Calu3 (cell line): ENCODE results near the gene CCDC170. TPM values are rescaled to one million over a fixed set of nuclear protein-coding genes. Genes with fewer than 3 reads are reported as not detected.

Experiments used
- BruUV-seq: library from RNA; stranded (reverse); fragments of 400-500 nt; replicated peaks from 2 replicates; lab custom pipeline; 2021; lab: Mats Ljungman, UMichigan
- CTCF ChIA-PET: fragments of 300-600 bp; sonication (Branson Sonifier 250); formaldehyde crosslinking; loops from one replicate; lab custom pipeline; 2022; ENCODE audit warnings: antibody characterized with exemption; lab: Charles Lee
- DNase-seq: peaks from one replicate; pipeline ENCODE4 v3.0.0; 2022
- H3K27ac Mint-ChIP-seq: one replicate; pipeline ENCODE4 v1.8.0; 2022; ENCODE audit warnings: mixed read lengths; ENCODE audit not compliant: unreplicated experiment
- H3K27me3 Mint-ChIP-seq: one replicate; pipeline ENCODE4 v1.8.0; 2022; ENCODE audit warnings: mixed read lengths; ENCODE audit not compliant: unreplicated experiment
- H3K36me3 Mint-ChIP-seq: one replicate; pipeline ENCODE4 v1.8.0; 2022; ENCODE audit warnings: mild to moderate bottlenecking, moderate library complexity, mixed read lengths; ENCODE audit not compliant: insufficient read depth, unreplicated experiment
- H3K4me1 Mint-ChIP-seq: one replicate; pipeline ENCODE4 v1.8.0; 2022; ENCODE audit warnings: mild to moderate bottlenecking, low read depth, mixed read lengths; ENCODE audit not compliant: unreplicated experiment
- H3K4me3 Mint-ChIP-seq: one replicate; pipeline ENCODE4 v1.8.0; 2022; ENCODE audit warnings: mild to moderate bottlenecking, low read depth, moderate library complexity, mixed read lengths; ENCODE audit not compliant: unreplicated experiment
- H3K9me3 Mint-ChIP-seq: one replicate; pipeline ENCODE4 v1.8.0; 2022; ENCODE audit warnings: low read depth, mixed read lengths; ENCODE audit not compliant: unreplicated experiment
- intact Hi-C: fragments of 100-400 bp; cut with micrococcal nuclease; formaldehyde crosslinking; loops from one replicate; pipeline ENCODE4 v1.10.0; 2022; ENCODE audit not compliant: unreplicated experiment
- total RNA-seq: library from RNA; stranded (reverse); gene quantifications from 2 replicates; pipeline ENCODE4 v1.2.3, GENCODE V29; 2022
- TF ChIP-seq, protein P1 (sequence below): fragments of 200-600 bp; IDR thresholded peaks from one replicate; pipeline ENCODE4 v1.8.0; 2022; ENCODE audit warnings: antibody characterized with exemption; ENCODE audit not compliant: unreplicated experiment

CCDC170 gene
- total RNA-seq, 1 experiment from 2014 or later = 0.26 TPM

DNA sequence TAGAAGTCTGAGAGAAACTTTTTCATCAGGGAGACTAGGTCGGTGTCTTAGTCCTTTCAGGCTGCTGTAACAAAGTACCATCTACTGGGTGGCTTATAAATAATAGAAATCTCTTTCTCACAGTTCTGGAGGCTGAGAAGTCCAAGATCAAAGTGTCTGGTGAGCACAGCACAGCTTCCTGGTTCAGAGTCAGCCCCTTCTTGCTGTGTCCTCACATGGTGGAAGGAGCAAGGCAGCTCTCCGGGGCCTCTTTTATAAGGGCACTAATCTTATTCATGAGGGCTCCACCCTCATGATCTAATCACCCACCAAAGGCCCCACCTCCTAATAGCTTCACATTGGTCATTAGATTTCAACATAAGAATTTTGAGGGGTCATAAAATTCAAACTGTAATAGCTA is 122.8 kb downstream of the CCDC170 start:
- intact Hi-C loops = no loop called here
- Mint-ChIP-seq H3K4me1 (no peaks in the 10 kb centered on the region), H3K27me3 (no peaks in the 10 kb centered on the region), H3K4me3 (no peak overlapping the region), H3K27ac (no peak overlapping the region), H3K36me3 (no peaks in the 10 kb centered on the region), H3K9me3 (no peaks in the 10 kb centered on the region)
- DNase-seq = no peak
- CTCF ChIA-PET = interaction anchor here (0.6 kb wide), 1 partner anchor 11 kb away, joined by 4 read pairs; no protein-coding TSS in a partner anchor
- BruUV-seq = no TSS peak
- TF ChIP-seq, protein P1, sequence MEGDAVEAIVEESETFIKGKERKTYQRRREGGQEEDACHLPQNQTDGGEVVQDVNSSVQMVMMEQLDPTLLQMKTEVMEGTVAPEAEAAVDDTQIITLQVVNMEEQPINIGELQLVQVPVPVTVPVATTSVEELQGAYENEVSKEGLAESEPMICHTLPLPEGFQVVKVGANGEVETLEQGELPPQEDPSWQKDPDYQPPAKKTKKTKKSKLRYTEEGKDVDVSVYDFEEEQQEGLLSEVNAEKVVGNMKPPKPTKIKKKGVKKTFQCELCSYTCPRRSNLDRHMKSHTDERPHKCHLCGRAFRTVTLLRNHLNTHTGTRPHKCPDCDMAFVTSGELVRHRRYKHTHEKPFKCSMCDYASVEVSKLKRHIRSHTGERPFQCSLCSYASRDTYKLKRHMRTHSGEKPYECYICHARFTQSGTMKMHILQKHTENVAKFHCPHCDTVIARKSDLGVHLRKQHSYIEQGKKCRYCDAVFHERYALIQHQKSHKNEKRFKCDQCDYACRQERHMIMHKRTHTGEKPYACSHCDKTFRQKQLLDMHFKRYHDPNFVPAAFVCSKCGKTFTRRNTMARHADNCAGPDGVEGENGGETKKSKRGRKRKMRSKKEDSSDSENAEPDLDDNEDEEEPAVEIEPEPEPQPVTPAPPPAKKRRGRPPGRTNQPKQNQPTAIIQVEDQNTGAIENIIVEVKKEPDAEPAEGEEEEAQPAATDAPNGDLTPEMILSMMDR = no peak

DNA sequence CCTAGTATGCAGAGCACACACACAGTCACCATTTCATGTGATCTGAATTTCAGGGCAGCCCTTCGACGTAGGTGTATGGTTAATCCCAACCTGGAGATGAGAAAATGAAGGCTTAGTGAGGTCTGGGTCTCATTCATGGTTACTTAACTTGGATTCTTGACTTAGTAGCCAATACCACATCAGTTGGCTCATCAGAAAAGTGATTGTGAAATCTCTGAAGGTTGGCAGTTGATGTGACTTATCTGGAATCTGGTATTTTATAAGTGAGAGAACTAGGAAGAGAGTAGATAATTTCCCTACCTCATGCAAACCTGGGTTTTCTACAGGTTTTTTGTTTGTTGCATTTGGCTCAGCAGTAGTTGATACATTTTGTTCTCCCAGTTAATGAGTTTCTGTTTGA is 123.7 kb downstream of the CCDC170 start:
- H3K4me3 Mint-ChIP-seq = no peak overlapping the region
- intact Hi-C loops = no loop called here
- no peaks in the 10 kb centered on the region for H3K9me3 Mint-ChIP-seq
- CTCF ChIA-PET = interaction anchor here (0.6 kb wide), 1 partner anchor 11 kb away, joined by 4 read pairs; no protein-coding TSS in a partner anchor
- DNase-seq = no peak
- H3K36me3 Mint-ChIP-seq = no peaks in the 10 kb centered on the region
- H3K27me3 Mint-ChIP-seq = no peaks in the 10 kb centered on the region
- H3K27ac Mint-ChIP-seq = no peak overlapping the region
- no TSS peak for BruUV-seq
- no peaks in the 10 kb centered on the region for H3K4me1 Mint-ChIP-seq
- TF ChIP-seq, protein P1 = no peak

DNA sequence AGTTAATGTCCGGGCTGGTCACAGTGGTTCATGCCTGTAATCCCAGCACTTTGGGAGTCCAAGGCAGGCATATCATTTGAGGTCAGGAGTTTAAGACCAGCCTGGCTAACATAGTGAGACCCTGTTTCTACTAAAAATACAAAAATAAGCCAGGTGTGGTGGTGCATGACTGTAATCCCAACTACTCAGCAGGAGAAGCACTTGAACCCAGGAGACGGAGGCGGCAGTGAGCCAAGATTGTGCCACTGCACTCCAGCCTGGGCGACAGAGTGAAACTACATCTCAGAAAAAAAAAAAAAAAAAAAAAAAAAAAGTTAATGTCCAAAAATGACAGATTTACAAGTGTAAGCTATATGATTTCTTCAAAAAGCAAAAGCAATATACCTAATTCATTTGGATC is 124.9 kb downstream of the CCDC170 start:
- no peak for DNase-seq
- CTCF ChIA-PET = no interaction called here
- TF ChIP-seq, protein P1 = no peak
- H3K27me3 Mint-ChIP-seq = no peaks in the 10 kb centered on the region
- no peaks in the 10 kb centered on the region for H3K36me3 Mint-ChIP-seq
- H3K4me1 Mint-ChIP-seq = no peaks in the 10 kb centered on the region
- BruUV-seq = no TSS peak
- intact Hi-C loops = no loop called here
- no peak overlapping the region for H3K27ac Mint-ChIP-seq
- H3K4me3 Mint-ChIP-seq = no peak overlapping the region
- no peaks in the 10 kb centered on the region for H3K9me3 Mint-ChIP-seq

DNA sequence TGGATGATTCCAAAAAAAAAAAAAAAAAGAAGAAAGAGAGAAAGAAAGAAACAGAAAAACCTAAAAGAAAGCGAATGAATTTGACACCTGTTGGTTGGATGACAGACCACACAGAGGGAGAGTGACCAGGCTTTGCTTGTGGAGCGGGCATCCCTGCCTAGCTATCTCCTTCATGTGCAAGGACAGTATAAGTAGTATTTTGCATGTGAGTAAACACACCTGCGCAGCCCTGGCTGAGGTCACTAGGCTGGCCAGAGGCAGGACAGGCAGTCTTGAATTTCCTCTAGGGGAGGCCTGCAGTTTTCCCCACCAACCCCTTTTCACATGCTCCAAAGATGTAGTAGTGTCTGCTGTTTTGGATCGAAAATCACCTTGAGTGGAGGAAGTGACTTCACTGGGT is 126.4 kb downstream of the CCDC170 start:
- Mint-ChIP-seq H3K9me3 (no peaks in the 10 kb centered on the region), H3K27ac (no peak overlapping the region), H3K36me3 (no peaks in the 10 kb centered on the region), H3K27me3 (no peaks in the 10 kb centered on the region), H3K4me1 (no peaks in the 10 kb centered on the region), H3K4me3 (no peak overlapping the region)
- no peak for DNase-seq
- intact Hi-C loops = no loop called here
- no TSS peak for BruUV-seq
- CTCF ChIA-PET = no interaction called here
- TF ChIP-seq, protein P1 = no peak
